Measurements from ENCODE around the gene GARRE1.

DNA sequence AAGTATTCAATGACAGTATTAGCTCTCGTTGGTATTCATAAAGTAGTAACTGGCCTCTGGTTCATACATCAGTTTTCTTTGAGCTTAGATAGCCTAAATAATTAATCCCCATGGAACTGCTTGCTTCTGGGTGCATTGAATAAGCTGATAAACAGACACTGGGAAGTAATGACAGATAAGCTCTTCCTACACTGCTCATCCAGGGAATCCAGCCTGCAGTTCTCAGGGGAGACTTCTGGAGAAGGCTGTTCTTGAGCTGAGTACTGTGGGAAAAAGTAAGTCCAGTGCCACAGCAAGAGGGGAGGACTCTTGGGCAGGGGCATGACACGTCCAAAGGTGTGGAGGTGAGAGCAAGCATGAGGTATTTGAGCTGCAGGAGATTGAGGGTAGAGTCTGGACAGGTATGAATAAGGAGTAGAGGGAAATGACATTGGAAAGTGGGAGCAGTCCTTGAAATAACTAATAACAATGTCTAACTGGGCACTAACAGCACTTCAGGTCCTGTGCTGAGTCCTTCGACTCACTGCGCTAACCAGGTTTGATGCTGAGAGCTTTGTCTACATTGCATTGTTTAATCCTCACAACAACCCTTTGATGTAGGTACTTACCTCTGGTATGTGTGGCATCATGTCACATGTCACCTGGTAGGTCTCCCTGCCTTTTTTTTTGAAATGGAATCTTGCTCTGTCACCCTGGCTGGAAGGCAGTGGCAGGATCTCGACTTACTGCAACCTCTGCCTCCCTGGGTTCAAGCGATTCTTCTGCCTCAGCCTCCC, 7.2 kb downstream of the GARRE1 start:
- TF ChIP-seq POLR2AphosphoS5 (IDR thresholded peaks at IDR 0.05; ENCODE audit: low read depth) (no peak), EZH2 (IDR thresholded peaks at IDR 0.05; ENCODE audit: low read depth, unreplicated experiment) (no peak), JUNB (IDR thresholded peaks at IDR 0.05; ENCODE audit: unreplicated experiment) (no peak), EZH2phosphoT487 (IDR thresholded peaks at IDR 0.05; ENCODE audit: unreplicated experiment) (no peak), NANOG (IDR thresholded peaks at IDR 0.05; ENCODE audit: borderline replicate concordance) (no peak)
- TF ChIP-seq, protein P1, sequence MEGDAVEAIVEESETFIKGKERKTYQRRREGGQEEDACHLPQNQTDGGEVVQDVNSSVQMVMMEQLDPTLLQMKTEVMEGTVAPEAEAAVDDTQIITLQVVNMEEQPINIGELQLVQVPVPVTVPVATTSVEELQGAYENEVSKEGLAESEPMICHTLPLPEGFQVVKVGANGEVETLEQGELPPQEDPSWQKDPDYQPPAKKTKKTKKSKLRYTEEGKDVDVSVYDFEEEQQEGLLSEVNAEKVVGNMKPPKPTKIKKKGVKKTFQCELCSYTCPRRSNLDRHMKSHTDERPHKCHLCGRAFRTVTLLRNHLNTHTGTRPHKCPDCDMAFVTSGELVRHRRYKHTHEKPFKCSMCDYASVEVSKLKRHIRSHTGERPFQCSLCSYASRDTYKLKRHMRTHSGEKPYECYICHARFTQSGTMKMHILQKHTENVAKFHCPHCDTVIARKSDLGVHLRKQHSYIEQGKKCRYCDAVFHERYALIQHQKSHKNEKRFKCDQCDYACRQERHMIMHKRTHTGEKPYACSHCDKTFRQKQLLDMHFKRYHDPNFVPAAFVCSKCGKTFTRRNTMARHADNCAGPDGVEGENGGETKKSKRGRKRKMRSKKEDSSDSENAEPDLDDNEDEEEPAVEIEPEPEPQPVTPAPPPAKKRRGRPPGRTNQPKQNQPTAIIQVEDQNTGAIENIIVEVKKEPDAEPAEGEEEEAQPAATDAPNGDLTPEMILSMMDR (conservative IDR thresholded peaks at IDR 0.05; ENCODE audit: low read depth in 2 of 2) = no peak
- TF ChIP-seq, protein P2, sequence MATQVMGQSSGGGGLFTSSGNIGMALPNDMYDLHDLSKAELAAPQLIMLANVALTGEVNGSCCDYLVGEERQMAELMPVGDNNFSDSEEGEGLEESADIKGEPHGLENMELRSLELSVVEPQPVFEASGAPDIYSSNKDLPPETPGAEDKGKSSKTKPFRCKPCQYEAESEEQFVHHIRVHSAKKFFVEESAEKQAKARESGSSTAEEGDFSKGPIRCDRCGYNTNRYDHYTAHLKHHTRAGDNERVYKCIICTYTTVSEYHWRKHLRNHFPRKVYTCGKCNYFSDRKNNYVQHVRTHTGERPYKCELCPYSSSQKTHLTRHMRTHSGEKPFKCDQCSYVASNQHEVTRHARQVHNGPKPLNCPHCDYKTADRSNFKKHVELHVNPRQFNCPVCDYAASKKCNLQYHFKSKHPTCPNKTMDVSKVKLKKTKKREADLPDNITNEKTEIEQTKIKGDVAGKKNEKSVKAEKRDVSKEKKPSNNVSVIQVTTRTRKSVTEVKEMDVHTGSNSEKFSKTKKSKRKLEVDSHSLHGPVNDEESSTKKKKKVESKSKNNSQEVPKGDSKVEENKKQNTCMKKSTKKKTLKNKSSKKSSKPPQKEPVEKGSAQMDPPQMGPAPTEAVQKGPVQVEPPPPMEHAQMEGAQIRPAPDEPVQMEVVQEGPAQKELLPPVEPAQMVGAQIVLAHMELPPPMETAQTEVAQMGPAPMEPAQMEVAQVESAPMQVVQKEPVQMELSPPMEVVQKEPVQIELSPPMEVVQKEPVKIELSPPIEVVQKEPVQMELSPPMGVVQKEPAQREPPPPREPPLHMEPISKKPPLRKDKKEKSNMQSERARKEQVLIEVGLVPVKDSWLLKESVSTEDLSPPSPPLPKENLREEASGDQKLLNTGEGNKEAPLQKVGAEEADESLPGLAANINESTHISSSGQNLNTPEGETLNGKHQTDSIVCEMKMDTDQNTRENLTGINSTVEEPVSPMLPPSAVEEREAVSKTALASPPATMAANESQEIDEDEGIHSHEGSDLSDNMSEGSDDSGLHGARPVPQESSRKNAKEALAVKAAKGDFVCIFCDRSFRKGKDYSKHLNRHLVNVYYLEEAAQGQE (IDR thresholded peaks at IDR 0.05; ENCODE audit: unreplicated experiment) = no peak

All from GM23338 (cell line).